HG02981 (cell line): Measurements from ENCODE around the gene ADSS2.
"Not testable (repeated sequence)": the region's sequence is repeated elsewhere in the genome, so short reads cannot be mapped to it uniquely, and the experiment has no call there.

Source experiments
- ATAC-seq: cut with Tn5 transposase; IDR thresholded peaks from one replicate; pipeline ENCODE4 v1.9.1; 2021; ENCODE audit warnings: mild to moderate bottlenecking, moderate library complexity; ENCODE audit not compliant: unreplicated experiment

The ADSS2 gene

DNA sequence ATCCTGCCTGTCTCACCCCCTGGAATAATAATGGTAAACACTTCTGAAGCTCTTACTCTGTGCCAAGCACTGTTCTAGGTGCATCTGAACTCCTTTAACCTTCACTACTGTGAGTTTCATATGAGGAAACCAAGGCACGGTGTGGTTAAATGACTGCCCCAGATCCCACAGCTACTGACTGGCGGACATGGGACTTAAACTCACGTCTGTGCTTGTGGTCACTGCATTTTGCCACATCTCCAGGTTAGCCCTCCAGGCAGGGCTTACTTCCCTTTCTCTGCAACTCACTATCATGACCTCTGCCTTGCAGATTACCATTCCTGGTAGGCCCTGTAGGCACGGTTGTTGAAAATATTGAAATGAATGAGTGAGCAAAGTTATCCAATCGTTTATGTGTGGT, 83.4 kb downstream of the ADSS2 start:
- ATAC-seq = no peak

- no peak for ATAC-seq
Observed at GRCh38 chr1:244367399-244368114, 84.2 kb downstream of the ADSS2 start.

DNA sequence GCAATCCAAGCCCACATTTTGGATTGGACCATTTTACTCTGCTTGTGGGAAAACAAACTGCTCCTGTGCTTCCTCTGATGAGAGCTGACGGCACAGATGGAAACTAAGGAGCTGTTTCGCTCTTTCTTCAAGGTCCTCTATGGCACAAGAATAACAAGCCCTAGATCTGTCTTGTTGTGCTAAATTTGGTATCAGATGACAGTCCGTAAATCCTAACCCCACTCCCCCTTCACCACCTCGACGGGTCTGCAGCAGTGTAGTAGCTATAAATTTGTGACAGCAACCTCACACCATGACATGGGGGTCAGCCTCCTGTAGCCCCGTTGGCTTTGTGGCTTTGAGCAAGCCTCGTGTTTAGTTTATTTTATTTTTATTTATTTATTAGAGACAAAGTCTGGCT, 85.9 kb downstream of the ADSS2 start:
- ATAC-seq = no peak

DNA sequence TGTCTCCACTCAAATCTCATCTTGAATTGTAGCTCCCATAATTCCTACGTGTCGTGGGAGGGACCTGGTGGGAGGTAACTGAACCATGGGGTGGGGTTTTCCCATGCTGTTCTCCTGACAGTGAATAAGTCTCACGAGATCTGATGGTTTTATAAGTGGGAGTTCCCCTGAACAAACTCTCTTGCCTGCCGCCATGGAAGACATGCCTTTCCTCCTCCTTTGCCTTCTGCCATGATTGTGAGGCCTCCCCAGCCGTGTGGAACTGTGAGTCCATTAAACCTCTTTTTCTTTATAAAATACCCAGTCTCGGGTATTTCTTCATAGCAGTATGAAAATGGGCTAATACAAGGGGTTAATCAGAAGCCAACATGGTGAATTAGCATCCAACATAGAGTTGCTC, 86.4 kb downstream of the ADSS2 start:
- not testable (repeated sequence) for ATAC-seq

DNA sequence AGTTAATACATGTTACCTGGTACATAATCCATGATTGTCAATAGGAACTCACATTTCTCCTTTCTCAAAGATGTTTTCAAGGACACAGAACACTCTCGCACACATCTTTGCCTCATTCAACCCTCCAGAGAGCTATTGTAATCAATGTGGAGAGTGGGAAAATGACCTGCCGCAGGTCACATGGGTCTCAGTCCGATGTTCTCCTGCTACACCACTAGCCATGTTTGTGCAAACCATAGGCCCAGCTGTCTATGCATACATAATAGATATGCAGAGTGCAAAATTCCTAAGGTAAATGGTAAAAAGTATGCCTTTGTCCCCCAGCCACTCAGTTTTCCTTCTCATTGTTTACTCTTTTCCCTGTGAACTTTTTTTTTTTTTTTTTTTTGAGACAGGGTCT, 89.2 kb downstream of the ADSS2 start:
- ATAC-seq = no peak

- no peak for ATAC-seq
Observed at GRCh38 chr1:244361764-244362473, 89.8 kb downstream of the ADSS2 start.
